Uterus (tissue), 4 donors: ENCODE results near the gene TXLNG. TPM values are rescaled to one million over a fixed set of nuclear protein-coding genes. Genes with fewer than 3 reads are reported as not detected.

Experiments used
- DNase-seq, 2 donors: peaks; one replicate each; pipeline ENCODE4 v3.0.0-alpha.2; 2019 to 2020
- H3K27ac ChIP-seq, 2 donors: fragments of 200-600 bp; sonication (generic); 1 replicate in 1 of 2; 2 replicates in 1 of 2; pipeline ENCODE4 v1.5.1; 2016 to 2018
- H3K27me3 ChIP-seq, 2 donors: fragments of 200-600 bp; sonication (generic); one replicate each; pipeline ENCODE4 v1.5.1; 2018 to 2019; ENCODE audit warnings: control low read depth in 1 of 2
- H3K36me3 ChIP-seq, 2 donors: fragments of 200-600 bp; sonication (generic); one replicate each; pipeline ENCODE4 v1.5.1; 2019; ENCODE audit warnings: control low read depth in 1 of 2
- H3K4me1 ChIP-seq, 2 donors: fragments of 200-600 bp; sonication (generic); one replicate each; pipeline ENCODE4 v1.5.1; 2018 to 2019; ENCODE audit warnings: control low read depth in 1 of 2
- H3K4me3 ChIP-seq, 2 donors: fragments of 200-600 bp; sonication (generic); 1 replicate in 1 of 2; 2 replicates in 1 of 2; pipeline ENCODE4 v1.5.1; 2018 to 2019; ENCODE audit warnings: mild to moderate bottlenecking in 1 of 2
- H3K9me3 ChIP-seq, 2 donors: fragments of 200-600 bp; sonication (generic); one replicate each; pipeline ENCODE4 v1.5.1; 2019; ENCODE audit warnings: control low read depth in 1 of 2
- CTCF ChIP-seq, 4 experiments: fragments of 200-600 bp in 2 of 4; fragments of 450-650 bp in 2 of 4; sonication (generic) in 2 of 4; IDR thresholded peaks; one replicate each; pipeline ENCODE4 v1.5.1; 2016 to 2019; ENCODE audit warnings: antibody characterized with exemption in 4 of 4, mild to moderate bottlenecking in 2 of 4, moderate library complexity in 1 of 4
- POLR2A ChIP-seq, 2 donors: fragments of 450-650 bp; IDR thresholded peaks; one replicate each; pipeline ENCODE4 v1.6.1; 2016; ENCODE audit warnings: antibody characterized with exemption in 2 of 2, mild to moderate bottlenecking in 1 of 2, moderate library complexity in 1 of 2
- intact Hi-C: fragments of 100-400 bp; cut with DNase I; formaldehyde crosslinking; loops from one replicate; pipeline ENCODE4 v1.15.1; 2023; ENCODE audit warnings: low total_unique reads
- total RNA-seq, 4 donors: library from RNA; depleted of rRNA in 3 of 4; stranded (reverse); fragments of >200 nt in 3 of 4; gene quantifications; one replicate each; pipeline versions ENCODE4 v1.1.0 to v1.2.4, GENCODE V29; 2014 to 2023
- donor health status: DM: yes; HTN: yes; CAD: no.

The TXLNG gene
- total RNA-seq, 4 donors from 2014 or later = 11.8 to 18.9 (median 13.1) TPM

GRCh38 chrX:16814597-16814996 is 28.3 kb downstream of the TXLNG start:
- Histone ChIP-seq H3K9me3 (no peaks in the 10 kb centered on the region), H3K4me1 (no peaks in the 10 kb centered on the region), H3K4me3 (no peak overlapping the region), H3K36me3 (no peaks in the 10 kb centered on the region), H3K27ac (no peak overlapping the region), H3K27me3 (no peaks in the 10 kb centered on the region)
- no peak for DNase-seq
- intact Hi-C loops = no loop called here
- TF ChIP-seq CTCF (IDR thresholded peaks at IDR 0.05) = no peak
- no peak for TF ChIP-seq POLR2A (IDR thresholded peaks at IDR 0.05)

- H3K36me3 ChIP-seq = no peaks in the 10 kb centered on the region
- intact Hi-C loops = no loop called here
- no peak for TF ChIP-seq POLR2A (IDR thresholded peaks at IDR 0.05)
- TF ChIP-seq CTCF (IDR thresholded peaks at IDR 0.05) = no peak
- H3K4me3 ChIP-seq = no peak overlapping the region
- no peak overlapping the region for H3K27ac ChIP-seq
- no peaks in the 10 kb centered on the region for H3K9me3 ChIP-seq
- no peaks in the 10 kb centered on the region for H3K27me3 ChIP-seq
- H3K4me1 ChIP-seq = no peaks in the 10 kb centered on the region
- DNase-seq = no peak
These were observed 33.4 kb downstream of the TXLNG start for GRCh38 chrX:16819634-16820033.

- H3K9me3 ChIP-seq = no peaks in the 10 kb centered on the region
- H3K4me3 ChIP-seq = no peak overlapping the region
- H3K27me3 ChIP-seq = no peaks in the 10 kb centered on the region
- intact Hi-C loops = no loop called here
- TF ChIP-seq POLR2A (IDR thresholded peaks at IDR 0.05) (no peak), CTCF (IDR thresholded peaks at IDR 0.05) (no peak)
- H3K36me3 ChIP-seq = no peaks in the 10 kb centered on the region
- no peak for DNase-seq
- no peaks in the 10 kb centered on the region for H3K4me1 ChIP-seq
- no peak overlapping the region for H3K27ac ChIP-seq
These were observed 36.5 kb downstream of the TXLNG start for GRCh38 chrX:16822723-16823122.

GRCh38 chrX:16825264-16826035 is 39.2 kb downstream of the TXLNG start:
- no peak for TF ChIP-seq CTCF (IDR thresholded peaks at IDR 0.05)
- TF ChIP-seq POLR2A (IDR thresholded peaks at IDR 0.05) = no peak
- DNase-seq = no peak
- no peaks in the 10 kb centered on the region for H3K4me1 ChIP-seq
- no peak overlapping the region for H3K4me3 ChIP-seq
- H3K9me3 ChIP-seq = no peaks in the 10 kb centered on the region
- intact Hi-C loops = no loop called here
- no peak overlapping the region for H3K27ac ChIP-seq
- no peaks in the 10 kb centered on the region for H3K36me3 ChIP-seq
- no peaks in the 10 kb centered on the region for H3K27me3 ChIP-seq

- no peaks in the 10 kb centered on the region for H3K9me3 ChIP-seq
- no peaks in the 10 kb centered on the region for H3K27me3 ChIP-seq
- H3K4me3 ChIP-seq = no peak overlapping the region
- intact Hi-C loops = no loop called here
- no peaks in the 10 kb centered on the region for H3K4me1 ChIP-seq
- no peak for DNase-seq
- H3K36me3 ChIP-seq = no peaks in the 10 kb centered on the region
- no peak for TF ChIP-seq POLR2A (IDR thresholded peaks at IDR 0.05)
- peak; percentile 49 to 63 (median 58) for TF ChIP-seq CTCF (IDR thresholded peaks at IDR 0.05)
- no peak overlapping the region for H3K27ac ChIP-seq
These were observed 39.9 kb downstream of the TXLNG start for GRCh38 chrX:16826207-16826606.
